SK-N-MC (cell line): Measurements from ENCODE around the gene CLEC5A.

Source experiments
- EZH2 ChIP-seq: fragments of 200-600 bp; sonication (generic); IDR thresholded peaks from one replicate; pipeline ENCODE4 v1.6.1; 2017; ENCODE audit warnings: antibody characterized with exemption
- POLR2AphosphoS5 ChIP-seq: IDR thresholded peaks from 2 replicates; pipeline ENCODE4 v1.6.1; 2012; ENCODE audit warnings: mild to moderate bottlenecking, low read depth, low read length, borderline replicate concordance

DNA sequence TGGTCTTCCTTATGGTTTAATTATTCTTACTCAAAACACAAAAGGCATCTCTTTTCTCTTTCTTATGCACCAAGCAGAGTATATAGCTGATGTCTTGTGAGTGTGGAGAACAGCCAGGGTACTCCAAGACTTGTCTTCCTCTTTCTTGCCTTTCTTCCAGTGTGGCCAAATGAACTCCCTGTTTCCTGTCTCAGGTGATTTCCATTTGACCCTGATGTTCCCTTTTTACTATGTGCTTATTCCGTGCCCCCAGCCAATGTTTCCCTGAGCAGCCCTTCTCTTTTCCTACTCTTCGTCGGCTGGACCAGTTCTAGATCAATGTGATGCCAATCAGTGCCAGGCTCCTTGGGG, 18.0 kb downstream of the CLEC5A start:
- TF ChIP-seq POLR2AphosphoS5 (no peak), EZH2 (no peak)
